ENCODE data around the gene PCYT1A. TPM values are rescaled to one million over a fixed set of nuclear protein-coding genes. Genes with fewer than 3 reads are reported as not detected.
A peak's percentile ranks its signal among the peaks of the same experiment; 100 is the strongest.

PCYT1A gene
- 100 to 1,000 TPM in 1 of 2 donors, 10 to 100 TPM in 1; 99.7 to 129 TPM for total RNA-seq

- H3K4me3 Mint-ChIP-seq: peak within 1 kb of the TSS; percentile 100
- H3K9me3 Mint-ChIP-seq: no peaks in the 10 kb centered on the region
- DNase-seq (ENCODE audit: low spot score) (peak; percentile 87), ATAC-seq (peak; percentile 93 to 95)
- H3K27me3 Mint-ChIP-seq: no peaks in the 10 kb centered on the region
- H3K4me1 Mint-ChIP-seq (ENCODE audit: low read depth in 2 of 2): peaks cover 34 to 45% of the 10 kb centered on the region in 2 donors
- H3K36me3 Mint-ChIP-seq: peaks cover 10% of the 10 kb centered on the region
- H3K27ac Mint-ChIP-seq: peak within 1 kb of the TSS; percentile 97 to 99
Observed at GRCh38 chr3:196287440-196288140, at the start of gene PCYT1A. Gene PCYT1A (minus strand): TSS chr3:196287726. CDS start chr3:196270531, 17,195 bp downstream.

GRCh38 chr3:196336319-196337145, 49.0 kb upstream of the PCYT1A start:
- no peak for ATAC-seq
- Mint-ChIP-seq H3K27me3 (no peaks in the 10 kb centered on the region), H3K36me3 (no peaks in the 10 kb centered on the region), H3K27ac (no peak overlapping the region), H3K4me1 (ENCODE audit: low read depth in 2 of 2) (peaks cover 0 to 3% of the 10 kb centered on the region in 2 donors), H3K4me3 (no peak overlapping the region), H3K9me3 (no peaks in the 10 kb centered on the region)
- no peak for DNase-seq (ENCODE audit: low spot score)

- DNase-seq (ENCODE audit: low spot score) (no peak), ATAC-seq (peak in 1 of 2 donors; percentile 4)
- Mint-ChIP-seq H3K4me3 (peak overlapping the region; percentile 15), H3K4me1 (ENCODE audit: low read depth in 2 of 2) (peaks cover 0 to 3% of the 10 kb centered on the region in 2 donors), H3K27me3 (no peaks in the 10 kb centered on the region), H3K27ac (no peak overlapping the region), H3K36me3 (no peaks in the 10 kb centered on the region), H3K9me3 (no peaks in the 10 kb centered on the region)
Observed at GRCh38 chr3:196335503-196335948, 48.0 kb upstream of the PCYT1A start.

- Mint-ChIP-seq H3K36me3 (no peaks in the 10 kb centered on the region), H3K4me1 (ENCODE audit: low read depth in 2 of 2) (peaks cover 0 to 3% of the 10 kb centered on the region in 2 donors), H3K27ac (no peak overlapping the region), H3K9me3 (no peaks in the 10 kb centered on the region), H3K27me3 (no peaks in the 10 kb centered on the region), H3K4me3 (no peak overlapping the region)
- no peak for DNase-seq (ENCODE audit: low spot score)
- ATAC-seq: no peak
Observed at GRCh38 chr3:196334982-196335381, 47.5 kb upstream of the PCYT1A start.

GRCh38 chr3:196332168-196332567, 44.6 kb upstream of the PCYT1A start:
- Mint-ChIP-seq H3K4me3 (no peak overlapping the region), H3K4me1 (ENCODE audit: low read depth in 2 of 2) (no peaks in the 10 kb centered on the region), H3K27me3 (no peaks in the 10 kb centered on the region), H3K9me3 (no peaks in the 10 kb centered on the region), H3K27ac (no peak overlapping the region), H3K36me3 (no peaks in the 10 kb centered on the region)
- DNase-seq (ENCODE audit: low spot score) (no peak), ATAC-seq (no peak)

GRCh38 chr3:196327405-196327804, 39.9 kb upstream of the PCYT1A start:
- Mint-ChIP-seq H3K36me3 (no peaks in the 10 kb centered on the region), H3K4me3 (no peak overlapping the region), H3K4me1 (ENCODE audit: low read depth in 2 of 2) (peaks cover 0 to 4% of the 10 kb centered on the region in 2 donors), H3K27me3 (no peaks in the 10 kb centered on the region), H3K27ac (peak overlapping the region in 1 of 2 donors; percentile 25), H3K9me3 (no peaks in the 10 kb centered on the region)
- DNase-seq (ENCODE audit: low spot score): no peak
- ATAC-seq: peak in 1 of 2 donors; percentile 24

GRCh38 chr3:196326936-196327335, 39.4 kb upstream of the PCYT1A start:
- H3K27ac Mint-ChIP-seq: peak overlapping the region in 1 of 2 donors; percentile 25
- H3K27me3 Mint-ChIP-seq: no peaks in the 10 kb centered on the region
- no peaks in the 10 kb centered on the region for H3K36me3 Mint-ChIP-seq
- H3K4me3 Mint-ChIP-seq: no peak overlapping the region
- DNase-seq (ENCODE audit: low spot score) (no peak), ATAC-seq (peak; percentile 40 to 56)
- H3K9me3 Mint-ChIP-seq: no peaks in the 10 kb centered on the region
- H3K4me1 Mint-ChIP-seq (ENCODE audit: low read depth in 2 of 2): peaks cover 0 to 4% of the 10 kb centered on the region in 2 donors

- no peak for ATAC-seq
- H3K27me3 Mint-ChIP-seq: no peaks in the 10 kb centered on the region
Observed at GRCh38 chr3:196323691-196324090, 36.2 kb upstream of the PCYT1A start.

GRCh38 chr3:196323016-196323415, 35.5 kb upstream of the PCYT1A start:
- DNase-seq (ENCODE audit: low spot score) (no peak), ATAC-seq (no peak)
- no peaks in the 10 kb centered on the region for H3K9me3 Mint-ChIP-seq
- no peak overlapping the region for H3K27ac Mint-ChIP-seq
- H3K4me1 Mint-ChIP-seq (ENCODE audit: low read depth in 2 of 2): peaks cover 0 to 10% of the 10 kb centered on the region in 2 donors
- no peaks in the 10 kb centered on the region for H3K36me3 Mint-ChIP-seq
- H3K4me3 Mint-ChIP-seq: no peak overlapping the region
- H3K27me3 Mint-ChIP-seq: no peaks in the 10 kb centered on the region

More at GRCh38 chr3:196323691-196324090, 36.2 kb upstream of the PCYT1A start:
- no peak overlapping the region for H3K4me3 Mint-ChIP-seq
- H3K9me3 Mint-ChIP-seq: no peaks in the 10 kb centered on the region
- H3K4me1 Mint-ChIP-seq (ENCODE audit: low read depth in 2 of 2): peaks cover 0 to 10% of the 10 kb centered on the region in 2 donors
- no peak overlapping the region for H3K27ac Mint-ChIP-seq
- DNase-seq (ENCODE audit: low spot score): no peak
- H3K36me3 Mint-ChIP-seq: no peaks in the 10 kb centered on the region

- Mint-ChIP-seq H3K27ac (no peak overlapping the region), H3K27me3 (no peaks in the 10 kb centered on the region), H3K4me1 (ENCODE audit: low read depth in 2 of 2) (peaks cover 8 to 12% of the 10 kb centered on the region in 2 donors), H3K4me3 (no peak overlapping the region), H3K36me3 (no peaks in the 10 kb centered on the region), H3K9me3 (no peaks in the 10 kb centered on the region)
- DNase-seq (ENCODE audit: low spot score) (no peak), ATAC-seq (no peak)
Observed at GRCh38 chr3:196321162-196321561, 33.6 kb upstream of the PCYT1A start.

- Mint-ChIP-seq H3K27ac (peak overlapping the region in 1 of 2 donors; percentile 51), H3K27me3 (no peaks in the 10 kb centered on the region), H3K9me3 (no peaks in the 10 kb centered on the region), H3K4me1 (ENCODE audit: low read depth in 2 of 2) (peaks cover 8 to 12% of the 10 kb centered on the region in 2 donors), H3K4me3 (no peak overlapping the region), H3K36me3 (no peaks in the 10 kb centered on the region)
- DNase-seq (ENCODE audit: low spot score) (no peak), ATAC-seq (no peak)
Observed at GRCh38 chr3:196320137-196320536, 32.6 kb upstream of the PCYT1A start.

- ATAC-seq (peak; percentile 95 to 97), DNase-seq (ENCODE audit: low spot score) (peak; percentile 93)
- Mint-ChIP-seq H3K27me3 (no peaks in the 10 kb centered on the region), H3K9me3 (no peaks in the 10 kb centered on the region), H3K27ac (peak within 1 kb of the TSS; percentile 85 to 91), H3K36me3 (no peaks in the 10 kb centered on the region), H3K4me3 (peak within 1 kb of the TSS; percentile 87), H3K4me1 (ENCODE audit: low read depth in 2 of 2) (peaks cover 8 to 12% of the 10 kb centered on the region in 2 donors)
Observed at GRCh38 chr3:196317687-196318467, 30.4 kb upstream of the PCYT1A start, which contains the start of gene DYNLT2B. Gene DYNLT2B (minus strand): TSS chr3:196318240. CDS start chr3:196318152, 88 bp downstream.
